ES-I3 (cell line): ENCODE data around the gene SUN2.

Source experiments
- H3K36me3 ChIP-seq: 2 replicates; pipeline ENCODE4 v1.6.1; 2013; ENCODE audit warnings: mild to moderate bottlenecking, low read length, control low read depth, moderate library complexity; ENCODE audit not compliant: insufficient read depth
- H3K4me1 ChIP-seq: 2 replicates; pipeline ENCODE4 v1.6.1; 2013; ENCODE audit warnings: mild to moderate bottlenecking, control low read depth, low read length; ENCODE audit not compliant: insufficient read depth
- H3K9ac ChIP-seq: 2 replicates; pipeline ENCODE4 v1.6.1; 2013; ENCODE audit warnings: low read depth, mild to moderate bottlenecking, low read length, moderate library complexity
- H3K9me3 ChIP-seq: 2 replicates; pipeline ENCODE4 v1.6.1; 2013; ENCODE audit warnings: mild to moderate bottlenecking, low read length, moderate library complexity; ENCODE audit not compliant: control insufficient read depth, insufficient read depth

SUN2 gene

DNA sequence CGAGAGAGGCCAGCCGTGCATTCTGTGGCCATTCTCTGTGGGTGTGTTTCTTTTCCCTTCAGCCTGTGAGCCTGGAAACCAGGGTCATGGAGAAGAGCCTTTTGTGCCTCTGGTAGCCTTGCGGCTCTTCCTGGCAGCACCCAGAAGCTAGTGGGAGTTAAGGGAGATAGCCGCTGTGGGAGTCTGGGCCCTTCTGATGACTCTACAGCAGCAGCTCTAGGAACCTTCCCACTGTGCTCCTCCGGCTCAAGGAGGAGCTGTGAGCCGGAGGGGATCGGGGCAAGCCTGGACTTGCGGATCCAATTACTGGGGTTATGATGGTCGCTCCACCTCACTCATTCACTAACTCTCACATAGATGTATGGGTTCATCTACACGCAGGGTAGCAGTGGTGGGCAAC is 39.5 kb downstream of the SUN2 start:
- H3K4me1 ChIP-seq = peaks cover 29% of the 10 kb centered on the region
- H3K9ac ChIP-seq = no peak overlapping the region
- H3K36me3 ChIP-seq = peaks cover 8% of the 10 kb centered on the region
- no peaks in the 10 kb centered on the region for H3K9me3 ChIP-seq

DNA sequence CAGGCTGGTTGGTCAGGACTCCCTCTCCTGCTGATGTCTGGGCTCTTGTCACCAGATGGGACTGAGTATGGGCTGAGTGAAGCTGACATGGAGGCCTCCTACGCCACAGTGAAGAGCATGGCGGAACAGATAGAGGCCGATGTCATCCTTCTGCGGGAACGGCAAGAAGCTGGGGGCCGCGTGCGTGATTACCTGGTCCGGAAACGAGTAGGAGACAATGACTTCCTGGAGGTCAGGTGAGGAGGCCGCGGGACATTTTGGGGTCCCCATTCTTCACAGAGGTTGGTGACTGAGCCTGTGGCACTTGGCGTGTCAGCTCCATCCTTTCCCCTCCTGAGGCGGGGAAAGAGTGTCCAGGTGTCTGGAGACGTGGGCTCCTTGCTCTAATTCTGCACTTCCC is 39.9 kb downstream of the SUN2 start:
- peaks cover 29% of the 10 kb centered on the region for H3K4me1 ChIP-seq
- H3K36me3 ChIP-seq = peaks cover 8% of the 10 kb centered on the region
- H3K9ac ChIP-seq = no peak overlapping the region
- no peaks in the 10 kb centered on the region for H3K9me3 ChIP-seq

- Histone ChIP-seq H3K9me3 (no peaks in the 10 kb centered on the region), H3K36me3 (peaks cover 8% of the 10 kb centered on the region), H3K9ac (no peak overlapping the region), H3K4me1 (peaks cover 29% of the 10 kb centered on the region)
Observed at GRCh38 chr22:38715176-38715764, 40.5 kb downstream of the SUN2 start.

- Histone ChIP-seq H3K36me3 (peaks cover 8% of the 10 kb centered on the region), H3K9me3 (no peaks in the 10 kb centered on the region), H3K9ac (no peak overlapping the region), H3K4me1 (peaks cover 36% of the 10 kb centered on the region)
Observed at GRCh38 chr22:38713921-38714320, 41.9 kb downstream of the SUN2 start.

DNA sequence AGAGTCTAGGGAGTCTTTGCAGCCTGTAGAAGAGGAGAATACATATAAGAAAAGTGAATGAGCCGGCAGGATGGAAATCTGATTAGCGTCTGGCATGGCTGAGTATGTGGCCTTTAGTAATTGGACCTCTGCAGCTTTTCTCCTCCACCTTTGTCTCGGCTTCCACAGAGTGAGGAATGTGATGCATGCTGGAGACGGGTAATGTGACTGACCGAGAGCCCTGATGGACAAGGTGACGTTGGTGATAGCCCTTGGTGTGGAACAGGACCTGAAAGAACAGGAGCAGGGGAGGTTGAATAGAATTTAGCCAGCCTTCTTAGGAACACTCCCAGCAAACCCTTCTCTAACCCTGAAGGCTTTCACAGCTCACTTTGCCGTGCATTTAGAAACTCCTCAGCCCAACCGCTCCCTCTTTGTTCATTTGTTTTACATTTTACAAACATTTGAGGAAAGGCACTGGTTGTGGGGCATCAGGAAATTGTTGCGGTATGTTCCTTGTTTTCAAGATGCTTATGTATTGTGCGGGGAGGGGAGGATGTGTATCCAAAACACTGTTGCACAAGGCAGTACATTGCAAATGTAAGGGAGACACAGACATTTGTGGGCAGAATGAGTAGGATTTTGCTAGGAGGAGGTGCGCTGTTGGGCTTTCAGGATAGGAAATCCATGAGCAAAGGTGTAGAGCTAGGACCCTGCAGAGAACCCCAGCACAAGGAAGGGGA is 43.2 kb downstream of the SUN2 start:
- Histone ChIP-seq H3K9ac (no peak overlapping the region), H3K9me3 (no peaks in the 10 kb centered on the region), H3K36me3 (peaks cover 8% of the 10 kb centered on the region), H3K4me1 (peaks cover 35% of the 10 kb centered on the region)

DNA sequence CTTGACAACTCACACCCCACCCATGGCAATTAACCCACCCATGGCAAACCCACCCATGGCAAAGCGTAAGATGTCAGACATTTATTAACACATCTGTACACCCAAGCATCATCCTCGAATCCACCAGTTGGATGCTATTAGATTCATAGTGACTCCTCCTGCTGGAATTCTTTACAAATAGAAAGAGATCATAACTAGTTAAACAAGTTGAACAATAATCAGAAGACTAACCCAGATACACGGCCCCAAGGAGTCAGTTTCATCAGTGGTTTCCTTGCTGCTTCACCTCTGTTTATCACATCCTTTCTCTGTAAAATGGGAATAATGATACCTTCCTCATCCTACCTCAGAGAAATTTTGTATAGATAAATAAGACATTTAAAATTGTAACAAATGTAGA is 44.9 kb downstream of the SUN2 start:
- Histone ChIP-seq H3K4me1 (peaks cover 38% of the 10 kb centered on the region), H3K9ac (no peak overlapping the region), H3K36me3 (peaks cover 2% of the 10 kb centered on the region), H3K9me3 (no peaks in the 10 kb centered on the region)

- Histone ChIP-seq H3K4me1 (peaks cover 38% of the 10 kb centered on the region), H3K9me3 (no peaks in the 10 kb centered on the region), H3K9ac (no peak overlapping the region), H3K36me3 (no peaks in the 10 kb centered on the region; the same call in 1 of the 2 replicates)
Observed at GRCh38 chr22:38710351-38710750, 45.4 kb downstream of the SUN2 start.

DNA sequence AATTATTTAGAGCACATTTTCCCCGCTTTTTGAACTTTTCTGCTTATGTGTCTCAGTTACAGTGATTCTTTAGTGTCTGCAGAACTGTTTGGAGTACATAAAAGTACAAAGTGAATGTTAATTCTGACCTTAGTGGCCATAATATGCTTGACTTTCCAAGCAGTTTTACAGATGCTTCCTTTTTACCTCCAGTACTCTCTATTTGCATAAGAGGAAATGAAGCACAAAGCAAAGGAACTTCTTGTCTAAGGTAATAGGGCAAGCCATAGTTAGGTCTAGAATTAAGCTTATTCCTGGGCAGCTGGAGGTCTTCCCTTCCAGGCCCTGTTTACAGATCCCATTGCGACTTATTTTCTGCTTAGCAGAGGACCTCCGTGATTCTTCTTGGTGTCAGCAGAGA is 46.5 kb downstream of the SUN2 start:
- H3K4me1 ChIP-seq = peaks cover 38% of the 10 kb centered on the region
- no peak overlapping the region for H3K9ac ChIP-seq
- H3K9me3 ChIP-seq = no peaks in the 10 kb centered on the region
- H3K36me3 ChIP-seq = no peaks in the 10 kb centered on the region; the same call in 1 of the 2 replicates

GRCh38 chr22:38707984-38708383 is 47.8 kb downstream of the SUN2 start:
- H3K9ac ChIP-seq = no peak overlapping the region

GRCh38 chr22:38707346-38707745 is 48.5 kb downstream of the SUN2 start:
- H3K36me3 ChIP-seq = no peaks in the 10 kb centered on the region; the same call in 1 of the 2 replicates
- no peaks in the 10 kb centered on the region for H3K9me3 ChIP-seq
- peaks cover 26% of the 10 kb centered on the region for H3K4me1 ChIP-seq

More at GRCh38 chr22:38707984-38708383, 47.8 kb downstream of the SUN2 start:
- Histone ChIP-seq H3K9me3 (no peaks in the 10 kb centered on the region), H3K36me3 (no peaks in the 10 kb centered on the region; the same call in 1 of the 2 replicates), H3K4me1 (peaks cover 33% of the 10 kb centered on the region)

DNA sequence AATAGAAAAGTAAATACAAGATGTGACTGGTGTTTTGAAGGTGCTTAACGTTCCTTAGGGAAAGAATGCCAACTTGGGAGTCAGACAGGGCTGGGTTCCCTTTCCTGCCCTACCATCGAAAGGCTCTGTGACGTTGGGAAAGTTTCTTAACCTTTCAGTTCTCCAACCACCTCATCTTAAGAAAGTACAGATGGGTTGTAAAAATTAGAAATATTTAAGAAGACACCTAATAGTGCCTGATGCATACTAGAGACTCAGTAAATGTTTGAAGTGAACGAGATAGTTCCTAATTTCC is 49.0 kb downstream of the SUN2 start:
- peak overlapping the region; percentile 76; the same call in 1 of the 2 replicates for H3K9ac ChIP-seq
- H3K36me3 ChIP-seq = no peaks in the 10 kb centered on the region; the same call in 1 of the 2 replicates
- H3K4me1 ChIP-seq = peaks cover 22% of the 10 kb centered on the region; the same call in 1 of the 2 replicates
- H3K9me3 ChIP-seq = no peaks in the 10 kb centered on the region

More at GRCh38 chr22:38707346-38707745, 48.5 kb downstream of the SUN2 start:
- H3K9ac ChIP-seq = peak overlapping the region; percentile 76; the same call in 1 of the 2 replicates

- H3K4me1 ChIP-seq = peaks cover 22% of the 10 kb centered on the region; the same call in 1 of the 2 replicates
- H3K9ac ChIP-seq = peak overlapping the region; percentile 76
- H3K36me3 ChIP-seq = no peaks in the 10 kb centered on the region; the same call in 1 of the 2 replicates
- no peaks in the 10 kb centered on the region for H3K9me3 ChIP-seq
Observed at GRCh38 chr22:38706101-38706900, 49.5 kb downstream of the SUN2 start.

DNA sequence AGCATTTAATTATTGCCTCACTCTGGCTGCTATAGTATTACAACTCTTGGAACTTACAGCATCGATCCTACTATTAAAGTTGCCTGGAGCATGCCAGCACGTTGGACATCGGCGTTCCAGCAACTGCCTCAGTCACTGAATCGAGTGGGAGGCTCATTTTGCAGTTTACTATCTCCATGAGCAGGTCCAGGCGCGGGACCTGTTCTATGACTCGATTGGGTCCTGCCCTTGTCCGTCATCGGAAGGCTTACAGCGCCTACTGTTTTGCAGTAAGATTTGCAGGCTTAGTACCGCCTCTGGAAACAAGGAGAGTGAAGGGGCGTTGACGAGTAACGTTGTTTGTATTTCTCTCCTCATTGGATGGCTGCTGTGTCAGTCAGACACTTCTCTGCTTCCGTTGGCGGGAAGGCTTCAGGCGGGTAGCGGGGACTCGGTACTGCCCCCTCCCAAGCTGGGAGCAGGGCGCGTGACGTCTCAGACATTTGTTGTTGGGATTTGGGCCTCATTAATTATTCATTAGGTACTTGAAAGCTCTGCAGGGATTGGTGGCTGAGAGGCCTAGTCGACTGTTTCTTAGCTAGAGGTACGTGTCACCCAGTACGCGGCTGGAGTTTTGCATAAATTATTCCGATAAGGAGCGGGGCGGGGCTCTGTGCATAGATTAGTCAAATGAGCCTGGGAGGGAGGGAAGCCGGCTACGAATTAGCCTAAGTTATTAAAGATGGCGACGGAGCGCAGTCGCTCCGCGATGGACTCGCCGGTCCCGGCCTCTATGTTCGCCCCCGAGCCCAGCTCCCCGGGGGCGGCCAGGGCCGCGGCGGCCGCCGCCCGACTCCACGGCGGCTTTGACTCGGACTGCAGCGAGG is 50.3 kb downstream of the SUN2 start, which contains the start of gene GTPBP1:
Gene GTPBP1 (plus strand): TSS at position 710 of the 866 bp plus-strand sequence. CDS start 12 bp downstream, at position 722.
- Histone ChIP-seq H3K4me1 (peaks cover 22% of the 10 kb centered on the region; the same call in 1 of the 2 replicates), H3K36me3 (no peaks in the 10 kb centered on the region), H3K9ac (peak within 1 kb of the TSS; percentile 76), H3K9me3 (no peaks in the 10 kb centered on the region)
